Right renal cortex interstitium (tissue), 3 donors: ENCODE results near the gene SLC2A3. TPM values are rescaled to one million over a fixed set of nuclear protein-coding genes. Genes with fewer than 3 reads are reported as not detected.

Source experiments
- polyA plus RNA-seq, 3 donors: library from polyadenylated mRNA; unstranded; fragments of 120-200 nt; gene quantifications; one replicate each; pipeline ENCODE4 v1.2.1, GENCODE V29; 2013; ENCODE audit not compliant: insufficient read length in 3 of 3

The SLC2A3 gene
- polyA plus RNA-seq, 3 donors = 13.5 to 17.8 (median 17.8) TPM

Other genes with a start within 250 kb of the SLC2A3 start
- under 1 TPM; 0.52 to 0.56 (median 0.55) TPM for gene GDF3, start 240.4 kb downstream of the SLC2A3 start, polyA plus RNA-seq
- gene DPPA3, start 224.8 kb downstream of the SLC2A3 start, polyA plus RNA-seq = not detected
- under 1 TPM in 1 of 3 donors, not detected in 2; 0.28 TPM for gene CLEC4C, start 188.8 kb downstream of the SLC2A3 start, polyA plus RNA-seq
- gene NANOGNB, start 171.0 kb downstream of the SLC2A3 start, polyA plus RNA-seq = not detected
- under 1 TPM; 0.06 to 0.11 (median 0.06) TPM for gene NANOG, start 146.8 kb downstream of the SLC2A3 start, polyA plus RNA-seq
- under 1 TPM; 0.28 to 0.40 (median 0.35) TPM for gene SLC2A14, start 63.3 kb downstream of the SLC2A3 start, polyA plus RNA-seq
- gene FOXJ2, start 96.5 kb upstream of the SLC2A3 start, polyA plus RNA-seq = 10 to 100 TPM; 19.9 to 22.2 (median 22.1) TPM
- gene C3AR1, start 130.2 kb upstream of the SLC2A3 start, polyA plus RNA-seq = 1 to 10 TPM; 3.4 to 3.6 (median 3.5) TPM
- 10 to 100 TPM; 32.1 to 35.5 (median 32.8) TPM for gene NECAP1, start 146.1 kb upstream of the SLC2A3 start, polyA plus RNA-seq
- 1 to 10 TPM; 1.6 to 1.9 (median 1.8) TPM for gene CLEC4A, start 187.4 kb upstream of the SLC2A3 start, polyA plus RNA-seq
- not detected for gene ZNF705A, start 220.8 kb upstream of the SLC2A3 start, polyA plus RNA-seq